Lung (tissue), 12 donors: ENCODE data around the gene ACTRT2. TPM values are rescaled to one million over a fixed set of nuclear protein-coding genes. Genes with fewer than 3 reads are reported as not detected.

Experiments used
- ATAC-seq: fragments of 200-7000 bp; cut with Tn5 transposase; one replicate; pipeline ENCODE4 v1.9.1; 2020; ENCODE audit warnings: moderate number of reproducible peaks; ENCODE audit not compliant: insufficient read depth, low FRiP score
- DNase-seq, 3 donors: peaks; one replicate each; pipeline ENCODE4 v3.0.0-alpha.2; 2013 to 2017
- H3K27ac ChIP-seq, 2 donors: one replicate each; pipeline ENCODE4 v1.5.1; 2013; ENCODE audit warnings: mild to moderate bottlenecking in 2 of 2, moderate library complexity in 2 of 2, control low read depth in 1 of 2, inconsistent platforms in 1 of 2, low read depth in 1 of 2, low read length in 1 of 2
- H3K27me3 ChIP-seq, 3 donors: one replicate each; pipeline ENCODE4 v1.5.1; 2013; ENCODE audit warnings: low read length in 2 of 3; ENCODE audit not compliant: control insufficient read depth in 3 of 3, insufficient read depth in 3 of 3
- H3K36me3 ChIP-seq, 4 donors: one replicate each; pipeline ENCODE4 v1.5.1; 2013; ENCODE audit warnings: low read length in 4 of 4, mild to moderate bottlenecking in 1 of 4, moderate library complexity in 1 of 4; ENCODE audit not compliant: control insufficient read depth in 4 of 4, insufficient read depth in 4 of 4
- H3K4me1 ChIP-seq, 5 donors: one replicate each; pipeline ENCODE4 v1.5.1; 2013; ENCODE audit warnings: low read length in 5 of 5, mild to moderate bottlenecking in 2 of 5, moderate library complexity in 1 of 5; ENCODE audit not compliant: control insufficient read depth in 5 of 5, insufficient read depth in 5 of 5
- H3K4me3 ChIP-seq: one replicate; pipeline ENCODE4 v1.5.1; 2013; ENCODE audit warnings: mild to moderate bottlenecking, control low read depth, moderate library complexity
- H3K9ac ChIP-seq, 2 donors: one replicate each; pipeline ENCODE4 v1.5.1; 2013; ENCODE audit warnings: low read length in 2 of 2, control low read depth in 1 of 2; ENCODE audit not compliant: insufficient read depth in 1 of 2
- H3K9me3 ChIP-seq, 4 donors: one replicate each; pipeline ENCODE4 v1.5.1; 2013; ENCODE audit warnings: low read length in 3 of 4, mild to moderate bottlenecking in 1 of 4, moderate library complexity in 1 of 4; ENCODE audit not compliant: control insufficient read depth in 4 of 4, insufficient read depth in 3 of 4
- WGBS, 2 donors: extraction: QIAGEN DNeasy Blood & Tissue Kit; methylation state at CpG; one replicate each; pipeline ENCODE4 v1.1.7; 2013; 5-methylcytosine and 5-hydroxymethylcytosine counted together
- polyA plus RNA-seq, 2 donors: library from polyadenylated mRNA; stranded (reverse); fragments of 200-250 nt; gene quantifications; one replicate each; pipeline ENCODE4 v1.2.1, GENCODE V29; 2013
- total RNA-seq, 2 donors: library from RNA; depleted of rRNA in 1 of 2; stranded (reverse); fragments of >200 nt in 1 of 2; gene quantifications; one replicate each; pipeline ENCODE4 v1.2.1, GENCODE V29; 2014 to 2021
- TF ChIP-seq, protein P1 (sequence below): IDR thresholded peaks from 2 replicates; pipeline ENCODE4 v1.5.1; 2012; ENCODE audit warnings: mild to moderate bottlenecking; ENCODE audit errors: control extremely low read depth, extremely low read depth
- donor health status: control.
- donor health status: control.
- donor health status: Bipolar disorder and iron deficiency.
- donor health status: healthy.
- donor health status: DM: yes; HTN: yes; CAD: no.

The ACTRT2 gene
- total and polyA plus RNA-seq, 4 donors, result not detected

DNA sequence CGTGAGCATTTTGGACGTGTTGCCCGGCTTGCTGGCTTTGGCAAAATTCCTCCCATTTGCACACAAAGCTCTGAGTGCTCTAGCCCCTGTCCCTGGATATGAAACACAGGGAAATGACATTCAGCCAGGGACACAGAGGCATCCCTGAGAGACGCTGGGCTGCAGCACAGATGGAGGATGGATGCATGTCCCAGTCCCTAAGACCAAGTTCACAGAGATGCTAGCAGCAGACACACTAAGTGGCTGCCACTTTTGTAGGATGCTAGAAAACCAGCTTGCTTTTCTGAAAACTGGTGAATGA lies 12.5 kb downstream of the ACTRT2 start:
- no peak overlapping the region for H3K27ac ChIP-seq
- ATAC-seq (no peak), DNase-seq (no peak)
- no peak overlapping the region for H3K4me3 ChIP-seq
- 73 to 83% methylated on average over 4 of the region's 4 CpGs for WGBS, 2 donors
- no peaks in the 10 kb centered on the region for H3K9me3 ChIP-seq
- H3K27me3 ChIP-seq, result peaks cover 0 to 14% (median 7%) of the 10 kb centered on the region in 3 donors
- TF ChIP-seq, protein P1, sequence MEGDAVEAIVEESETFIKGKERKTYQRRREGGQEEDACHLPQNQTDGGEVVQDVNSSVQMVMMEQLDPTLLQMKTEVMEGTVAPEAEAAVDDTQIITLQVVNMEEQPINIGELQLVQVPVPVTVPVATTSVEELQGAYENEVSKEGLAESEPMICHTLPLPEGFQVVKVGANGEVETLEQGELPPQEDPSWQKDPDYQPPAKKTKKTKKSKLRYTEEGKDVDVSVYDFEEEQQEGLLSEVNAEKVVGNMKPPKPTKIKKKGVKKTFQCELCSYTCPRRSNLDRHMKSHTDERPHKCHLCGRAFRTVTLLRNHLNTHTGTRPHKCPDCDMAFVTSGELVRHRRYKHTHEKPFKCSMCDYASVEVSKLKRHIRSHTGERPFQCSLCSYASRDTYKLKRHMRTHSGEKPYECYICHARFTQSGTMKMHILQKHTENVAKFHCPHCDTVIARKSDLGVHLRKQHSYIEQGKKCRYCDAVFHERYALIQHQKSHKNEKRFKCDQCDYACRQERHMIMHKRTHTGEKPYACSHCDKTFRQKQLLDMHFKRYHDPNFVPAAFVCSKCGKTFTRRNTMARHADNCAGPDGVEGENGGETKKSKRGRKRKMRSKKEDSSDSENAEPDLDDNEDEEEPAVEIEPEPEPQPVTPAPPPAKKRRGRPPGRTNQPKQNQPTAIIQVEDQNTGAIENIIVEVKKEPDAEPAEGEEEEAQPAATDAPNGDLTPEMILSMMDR, result no peak
- H3K9ac ChIP-seq, result no peak overlapping the region
- no peaks in the 10 kb centered on the region for H3K36me3 ChIP-seq
- peaks cover 0 to 31% (median 0%) of the 10 kb centered on the region in 5 donors for H3K4me1 ChIP-seq

DNA sequence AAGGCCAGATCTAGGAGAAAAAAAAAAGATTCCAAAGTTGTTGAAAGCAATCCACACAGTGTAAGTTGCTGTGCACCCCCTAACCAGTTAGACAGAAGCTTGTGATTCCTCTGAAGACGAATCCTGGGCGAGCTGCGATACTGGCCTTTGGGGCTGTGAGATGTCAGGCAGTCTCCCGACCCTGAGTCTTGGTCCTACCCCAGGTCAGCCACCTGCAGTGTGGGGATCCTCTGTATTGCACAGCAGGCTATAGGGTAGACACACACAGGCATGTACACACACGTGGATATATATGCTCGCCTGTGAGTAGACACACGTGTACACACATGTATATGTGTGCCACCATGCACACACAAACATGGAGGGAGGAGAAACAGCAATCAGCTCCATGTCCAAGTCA lies 12.9 kb downstream of the ACTRT2 start:
- no peak for ATAC-seq
- Histone ChIP-seq H3K4me1 (peaks cover 0 to 30% (median 0%) of the 10 kb centered on the region in 5 donors), H3K4me3 (no peak overlapping the region), H3K27me3 (peaks cover 0 to 10% (median 7%) of the 10 kb centered on the region in 3 donors), H3K9ac (no peak overlapping the region), H3K9me3 (no peaks in the 10 kb centered on the region), H3K27ac (no peak overlapping the region), H3K36me3 (no peaks in the 10 kb centered on the region)
- 83 to 89% methylated on average over 7 of the region's 7 CpGs for WGBS, 2 donors
- TF ChIP-seq, protein P1, result no peak
- DNase-seq, result peak in 1 of 3 donors; percentile 7

DNA sequence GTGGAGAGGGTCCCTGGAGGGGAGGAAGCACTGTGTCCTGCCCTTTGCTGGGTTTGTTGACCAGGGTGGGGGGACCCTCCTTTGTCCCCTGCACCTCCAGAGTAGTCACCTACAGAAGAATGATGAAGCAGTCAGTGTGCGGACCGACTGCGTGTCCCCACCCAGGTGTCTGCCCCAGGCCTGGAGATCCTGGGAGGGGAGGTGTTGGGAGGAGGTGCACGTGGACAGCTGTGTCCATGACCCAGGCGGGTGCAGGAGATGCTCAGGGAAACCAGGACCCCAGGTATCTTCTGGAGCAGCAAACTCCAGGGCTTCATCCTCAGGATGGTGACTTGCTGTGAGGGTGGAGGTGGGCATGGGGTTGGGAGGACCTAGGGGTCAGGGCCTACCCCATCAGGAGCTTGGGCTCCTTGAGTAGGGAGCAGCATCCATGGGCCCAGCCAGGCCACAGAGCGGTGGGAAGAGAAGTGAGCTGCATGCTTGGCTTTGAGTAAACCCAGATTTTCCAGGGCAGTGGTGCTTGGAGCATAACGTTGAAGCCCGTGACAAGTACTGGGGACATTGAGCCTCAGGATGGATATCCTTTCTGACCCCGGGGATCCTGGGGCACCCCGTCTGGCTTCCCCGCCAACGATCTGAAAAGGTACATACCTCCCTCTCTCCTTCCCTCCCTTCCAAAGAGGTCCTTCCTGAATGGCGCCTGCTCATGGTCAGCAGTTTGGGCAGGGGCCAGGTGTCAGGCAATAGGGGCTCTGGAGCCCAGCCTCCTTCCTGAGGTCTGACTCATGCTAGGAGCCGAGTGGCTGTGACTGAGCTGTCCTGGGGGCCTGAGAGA lies 13.7 kb downstream of the ACTRT2 start:
- 70 to 80% methylated on average over 14 of the region's 14 CpGs for WGBS, 2 donors
- Histone ChIP-seq H3K36me3 (no peaks in the 10 kb centered on the region), H3K27me3 (peaks cover 2 to 10% (median 7%) of the 10 kb centered on the region in 3 donors), H3K4me1 (peaks cover 0 to 30% (median 0%) of the 10 kb centered on the region in 5 donors), H3K27ac (no peak overlapping the region), H3K9ac (no peak overlapping the region), H3K9me3 (no peaks in the 10 kb centered on the region), H3K4me3 (no peak overlapping the region)
- TF ChIP-seq, protein P1, result no peak
- no peak for ATAC-seq
- peak in 1 of 3 donors; percentile 18 for DNase-seq
